Activated gamma-delta T cell treated with anti-CD3 and anti-CD28 coated beads, Interleukin-2, amount 50 U/mL, for 16 hours (primary cell): ENCODE results near the gene TMCC3.

Experiments used
- DNase-seq: peaks from one replicate; pipeline ENCODE4 v3.0.0-alpha.2; 2020; ENCODE audit warnings: low read depth

Gene TMCC3

GRCh38 chr12:94673496-94673895, 23.1 kb upstream of the TMCC3 start:
- DNase-seq = no peak

DNA sequence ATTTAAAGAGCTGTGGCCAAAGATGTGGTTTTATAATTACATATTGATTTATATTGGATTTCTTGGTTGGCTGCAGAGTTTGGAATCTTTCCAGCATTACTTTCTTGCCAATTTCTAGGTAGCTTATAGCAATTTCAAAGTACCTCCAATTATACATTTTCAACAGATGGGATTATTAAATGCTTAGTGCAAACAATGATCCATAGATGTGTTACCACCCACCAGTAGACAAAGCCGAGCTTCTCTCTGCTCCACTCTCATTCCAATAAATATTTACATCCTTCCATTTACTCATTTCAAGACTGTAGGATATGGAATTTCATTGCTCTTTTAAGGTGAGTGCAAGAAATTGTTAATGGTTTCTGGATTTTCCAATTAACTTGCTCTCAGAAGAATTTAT, 21.6 kb upstream of the TMCC3 start:
- DNase-seq = no peak

GRCh38 chr12:94670898-94671297, 20.5 kb upstream of the TMCC3 start:
- DNase-seq = no peak

DNA sequence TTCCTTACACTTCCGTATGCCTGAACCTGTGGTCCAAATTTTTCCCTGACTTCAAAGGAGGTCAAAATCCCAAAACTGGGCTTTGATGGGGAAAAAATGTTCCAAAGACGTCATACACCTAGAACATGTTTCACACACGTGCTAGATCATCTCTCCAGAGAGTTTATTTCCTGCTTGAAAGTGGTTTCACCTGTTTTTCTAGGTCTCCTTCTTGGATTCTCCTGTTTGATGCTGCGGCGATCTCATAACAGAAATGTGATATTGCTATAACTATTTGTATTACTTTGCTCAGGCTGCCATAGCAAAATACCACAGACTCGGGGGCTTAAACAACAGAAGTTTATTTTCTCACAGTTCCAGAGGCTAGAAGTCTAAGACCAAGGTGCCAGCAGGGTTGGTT, 19.7 kb upstream of the TMCC3 start:
- no peak for DNase-seq

GRCh38 chr12:94667031-94667540, 16.7 kb upstream of the TMCC3 start:
- DNase-seq = no peak

DNA sequence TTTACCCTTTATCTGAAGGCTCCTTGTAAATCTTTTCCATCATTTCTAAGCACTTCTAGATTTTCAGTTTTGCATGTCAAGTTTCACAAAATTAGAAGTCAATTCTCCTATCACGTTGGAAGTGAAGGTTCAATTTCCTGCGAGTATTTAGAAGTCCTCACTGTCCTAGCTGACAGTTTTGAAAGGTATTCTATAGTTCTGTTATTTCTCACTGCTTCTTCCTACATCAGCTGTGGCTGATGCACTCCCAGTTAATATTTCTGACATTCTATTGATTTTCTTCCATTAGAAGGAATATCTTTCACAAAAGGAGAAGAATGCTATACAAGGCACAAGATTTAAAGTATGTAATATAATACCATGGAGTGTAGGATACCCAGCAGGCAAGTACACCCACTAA, 15.8 kb upstream of the TMCC3 start:
- no peak for DNase-seq

GRCh38 chr12:94663702-94664101, 13.3 kb upstream of the TMCC3 start:
- no peak for DNase-seq

DNA sequence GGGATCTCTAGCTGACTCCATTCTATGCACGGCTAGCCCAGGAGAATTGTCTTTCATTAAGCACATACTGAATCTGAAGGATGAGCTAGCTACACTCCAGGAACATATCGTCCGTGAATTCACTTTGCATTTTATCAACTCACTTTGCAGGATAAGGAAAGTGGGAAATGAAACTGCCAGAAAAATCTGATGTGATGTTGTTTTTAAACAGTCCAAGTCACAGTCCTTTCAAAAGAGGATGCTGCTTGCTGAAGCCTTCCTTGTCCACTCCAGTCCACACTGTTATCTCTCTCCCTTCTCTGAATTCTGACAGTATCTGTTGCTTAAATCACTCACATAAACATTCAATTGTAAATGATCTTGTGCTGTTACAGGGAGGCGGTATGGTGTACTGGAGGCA, 12.7 kb upstream of the TMCC3 start:
- no peak for DNase-seq

- DNase-seq = no peak
Measured at GRCh38 chr12:94660436-94660835, 10.1 kb upstream of the TMCC3 start.

- no peak for DNase-seq
Measured at GRCh38 chr12:94659346-94659930, 9.1 kb upstream of the TMCC3 start.

DNA sequence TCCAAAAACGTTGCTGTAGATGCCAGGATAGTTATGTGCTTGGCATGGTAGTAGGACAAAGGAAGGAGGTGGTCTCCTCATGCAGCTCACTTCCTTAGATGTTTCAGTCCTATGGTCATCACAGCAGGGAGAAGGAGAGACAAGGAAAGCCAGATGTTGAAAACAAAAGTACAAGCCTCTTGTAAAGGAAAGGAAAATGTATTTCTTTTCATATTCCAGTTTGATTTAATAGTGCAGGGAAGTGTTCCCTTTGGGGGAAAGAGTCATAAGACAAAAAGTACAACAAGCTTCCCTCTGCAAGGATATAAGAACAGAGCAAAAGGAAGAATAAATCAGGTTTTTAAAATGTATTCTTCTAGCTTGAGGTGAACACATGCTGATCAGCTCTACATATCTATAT, 8.6 kb upstream of the TMCC3 start:
- DNase-seq = no peak

DNA sequence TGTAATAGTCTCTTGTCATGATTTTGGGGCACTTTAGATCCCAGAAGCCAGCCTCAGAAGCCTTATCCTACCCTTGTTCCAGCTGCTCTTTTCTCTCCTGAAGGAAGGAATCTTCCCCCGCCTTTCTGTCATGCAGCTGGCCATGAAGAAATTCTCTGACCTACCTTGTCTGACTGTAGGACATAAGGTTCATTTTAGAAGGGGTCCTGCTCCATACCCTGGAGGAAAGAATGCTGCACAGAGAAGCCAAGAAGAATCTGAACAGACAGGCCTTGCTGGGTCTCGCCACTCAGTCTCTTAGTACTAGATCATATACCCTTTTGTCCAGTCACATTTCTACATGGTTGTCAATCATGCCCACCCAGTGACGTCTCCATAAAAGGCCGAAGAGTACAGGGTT, 6.2 kb upstream of the TMCC3 start:
- no peak for DNase-seq

- DNase-seq = peak; percentile 9
Measured at GRCh38 chr12:94649349-94650142, 811 bp downstream of the TMCC3 start.

- no peak for DNase-seq
Measured at GRCh38 chr12:94648578-94648977, 1.8 kb downstream of the TMCC3 start.

- no peak for DNase-seq
Measured at GRCh38 chr12:94644141-94644979, 6.0 kb downstream of the TMCC3 start.

GRCh38 chr12:94643606-94644005, 6.8 kb downstream of the TMCC3 start:
- DNase-seq = no peak

DNA sequence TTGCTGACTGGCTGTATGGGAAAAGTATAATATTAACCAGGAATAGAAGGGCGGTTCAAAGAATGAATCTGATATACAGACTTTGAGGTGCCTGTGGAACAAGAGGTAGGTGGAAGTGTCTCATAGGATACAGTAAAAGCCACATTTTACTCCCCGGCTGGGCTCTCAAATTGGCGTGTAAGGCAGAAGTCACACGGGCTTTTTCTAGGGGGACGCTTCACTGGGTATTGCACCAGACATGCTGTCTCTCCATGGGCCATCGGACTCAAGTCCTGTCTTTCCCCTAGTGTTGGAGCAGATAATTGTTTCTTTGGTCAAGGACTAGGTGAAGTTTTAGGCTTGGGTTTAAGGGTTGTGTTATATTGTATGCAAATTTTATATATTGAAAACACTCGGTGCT, 9.1 kb downstream of the TMCC3 start:
- no peak for DNase-seq

DNA sequence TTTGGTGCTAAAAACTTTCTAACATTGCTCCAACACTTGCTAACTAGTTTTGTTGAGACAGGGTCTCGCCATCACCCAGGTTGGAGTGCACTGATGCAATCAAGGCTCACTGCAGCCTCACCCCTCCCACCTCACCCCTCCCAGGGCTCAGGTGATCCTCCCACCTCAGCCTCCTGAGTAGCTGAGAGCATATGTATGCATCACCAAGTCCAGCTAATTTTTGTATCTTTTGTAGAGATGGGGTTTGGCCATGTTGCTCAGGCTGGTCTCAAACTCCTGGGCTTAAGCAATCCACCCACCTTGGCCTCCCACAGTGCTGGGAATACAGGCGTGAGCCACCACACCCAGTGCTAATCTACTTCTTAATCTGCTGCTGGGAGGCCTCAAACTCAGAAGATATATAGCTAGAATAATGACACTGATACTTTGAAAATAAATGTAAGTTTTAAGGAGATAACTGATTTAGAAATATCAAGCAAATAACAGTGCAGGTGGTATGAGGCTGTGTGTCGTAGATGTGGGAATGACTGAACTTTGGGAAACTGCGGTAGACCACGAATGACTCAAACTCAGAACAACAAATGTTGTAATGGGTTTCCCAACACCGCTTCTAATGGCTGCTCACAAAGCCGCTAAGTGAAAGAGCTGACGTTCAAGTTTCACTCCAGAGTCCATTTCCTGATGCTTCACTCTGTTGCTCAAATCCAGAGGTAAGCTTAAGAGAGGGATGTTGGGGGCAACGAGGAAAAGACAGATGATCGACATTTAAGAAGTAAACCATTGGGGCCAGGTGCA, 10.0 kb downstream of the TMCC3 start:
- DNase-seq = no peak

GRCh38 chr12:94638521-94638920, 11.8 kb downstream of the TMCC3 start:
- no peak for DNase-seq

GRCh38 chr12:94637390-94638113, 12.8 kb downstream of the TMCC3 start:
- no peak for DNase-seq

- no peak for DNase-seq
Measured at GRCh38 chr12:94636462-94637085, 13.8 kb downstream of the TMCC3 start.
